Gastroesophageal sphincter (tissue), 4 donors: ENCODE results near the gene CDC27. TPM values are rescaled to one million over a fixed set of nuclear protein-coding genes. Genes with fewer than 3 reads are reported as not detected.

Experiments
- ATAC-seq: fragments of 150-250 bp; one replicate; pipeline ENCODE4 v1.9.1; 2016; ENCODE audit warnings: mild to moderate bottlenecking, moderate library complexity
- H3K27ac ChIP-seq, 4 donors: fragments of 200-600 bp; sonication (generic) in 3 of 4; 1 replicate in 3 of 4; 2 replicates in 1 of 4; pipeline ENCODE4 v1.5.1; 2016 to 2019
- H3K27me3 ChIP-seq: fragments of 200-600 bp; sonication (generic); one replicate; pipeline ENCODE4 v1.5.1; 2019
- H3K36me3 ChIP-seq, 2 donors: fragments of 200-600 bp; sonication (generic); one replicate each; pipeline ENCODE4 v1.5.1; 2019; ENCODE audit warnings: control low read depth in 1 of 2
- H3K4me1 ChIP-seq, 3 donors: fragments of 200-600 bp; sonication (generic); 1 replicate in 2 of 3; 2 replicates in 1 of 3; pipeline ENCODE4 v1.5.1; 2016 to 2019; ENCODE audit warnings: control low read depth in 2 of 3
- H3K4me3 ChIP-seq, 2 donors: fragments of 200-600 bp; sonication (generic); one replicate each; pipeline ENCODE4 v1.5.1; 2019; ENCODE audit warnings: mild to moderate bottlenecking in 1 of 2, moderate library complexity in 1 of 2
- H3K9me3 ChIP-seq, 3 donors: fragments of 200-600 bp; sonication (generic); one replicate each; pipeline ENCODE4 v1.5.1; 2017 to 2019; ENCODE audit warnings: control low read depth in 2 of 3
- EP300 ChIP-seq: sonication (generic); formaldehyde crosslinking; IDR thresholded peaks from one replicate; pipeline ENCODE4 v1.6.1; 2017; ENCODE audit warnings: antibody characterized with exemption, mild to moderate bottlenecking
- POLR2A ChIP-seq, 2 donors: fragments of 450-650 bp; IDR thresholded peaks; one replicate each; pipeline ENCODE4 v1.6.1; 2017; ENCODE audit warnings: antibody characterized with exemption in 2 of 2, mild to moderate bottlenecking in 2 of 2, moderate library complexity in 1 of 2
- POLR2AphosphoS5 ChIP-seq: sonication (generic); formaldehyde crosslinking; IDR thresholded peaks from one replicate; pipeline ENCODE4 v1.6.1; 2017; ENCODE audit warnings: antibody characterized with exemption
- WGBS, 2 donors: methylation state at CpG; one replicate each; pipeline ENCODE4 v1.1.5; 2018; ENCODE audit warnings: low coverage in 1 of 2; 5-methylcytosine and 5-hydroxymethylcytosine counted together
- total RNA-seq, 4 donors: library from RNA; depleted of rRNA; stranded (reverse); fragments of >200 nt; gene quantifications; one replicate each; pipeline ENCODE4 v1.1.0, GENCODE V29; 2016
- TF ChIP-seq, protein P1 (sequence below), 4 experiments: fragments of 200-600 bp in 2 of 4; fragments of 450-650 bp in 2 of 4; sonication (generic) in 1 of 4; IDR thresholded peaks; one replicate each; pipeline ENCODE4 v1.5.1; 2017 to 2019; ENCODE audit warnings: antibody characterized with exemption in 4 of 4, mild to moderate bottlenecking in 2 of 4, moderate library complexity in 2 of 4

Gene CDC27, protein sequence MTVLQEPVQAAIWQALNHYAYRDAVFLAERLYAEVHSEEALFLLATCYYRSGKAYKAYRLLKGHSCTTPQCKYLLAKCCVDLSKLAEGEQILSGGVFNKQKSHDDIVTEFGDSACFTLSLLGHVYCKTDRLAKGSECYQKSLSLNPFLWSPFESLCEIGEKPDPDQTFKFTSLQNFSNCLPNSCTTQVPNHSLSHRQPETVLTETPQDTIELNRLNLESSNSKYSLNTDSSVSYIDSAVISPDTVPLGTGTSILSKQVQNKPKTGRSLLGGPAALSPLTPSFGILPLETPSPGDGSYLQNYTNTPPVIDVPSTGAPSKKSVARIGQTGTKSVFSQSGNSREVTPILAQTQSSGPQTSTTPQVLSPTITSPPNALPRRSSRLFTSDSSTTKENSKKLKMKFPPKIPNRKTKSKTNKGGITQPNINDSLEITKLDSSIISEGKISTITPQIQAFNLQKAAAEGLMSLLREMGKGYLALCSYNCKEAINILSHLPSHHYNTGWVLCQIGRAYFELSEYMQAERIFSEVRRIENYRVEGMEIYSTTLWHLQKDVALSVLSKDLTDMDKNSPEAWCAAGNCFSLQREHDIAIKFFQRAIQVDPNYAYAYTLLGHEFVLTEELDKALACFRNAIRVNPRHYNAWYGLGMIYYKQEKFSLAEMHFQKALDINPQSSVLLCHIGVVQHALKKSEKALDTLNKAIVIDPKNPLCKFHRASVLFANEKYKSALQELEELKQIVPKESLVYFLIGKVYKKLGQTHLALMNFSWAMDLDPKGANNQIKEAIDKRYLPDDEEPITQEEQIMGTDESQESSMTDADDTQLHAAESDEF
- total RNA-seq = 10 to 100 TPM; 40.4 to 71.4 (median 56.0) TPM

DNA sequence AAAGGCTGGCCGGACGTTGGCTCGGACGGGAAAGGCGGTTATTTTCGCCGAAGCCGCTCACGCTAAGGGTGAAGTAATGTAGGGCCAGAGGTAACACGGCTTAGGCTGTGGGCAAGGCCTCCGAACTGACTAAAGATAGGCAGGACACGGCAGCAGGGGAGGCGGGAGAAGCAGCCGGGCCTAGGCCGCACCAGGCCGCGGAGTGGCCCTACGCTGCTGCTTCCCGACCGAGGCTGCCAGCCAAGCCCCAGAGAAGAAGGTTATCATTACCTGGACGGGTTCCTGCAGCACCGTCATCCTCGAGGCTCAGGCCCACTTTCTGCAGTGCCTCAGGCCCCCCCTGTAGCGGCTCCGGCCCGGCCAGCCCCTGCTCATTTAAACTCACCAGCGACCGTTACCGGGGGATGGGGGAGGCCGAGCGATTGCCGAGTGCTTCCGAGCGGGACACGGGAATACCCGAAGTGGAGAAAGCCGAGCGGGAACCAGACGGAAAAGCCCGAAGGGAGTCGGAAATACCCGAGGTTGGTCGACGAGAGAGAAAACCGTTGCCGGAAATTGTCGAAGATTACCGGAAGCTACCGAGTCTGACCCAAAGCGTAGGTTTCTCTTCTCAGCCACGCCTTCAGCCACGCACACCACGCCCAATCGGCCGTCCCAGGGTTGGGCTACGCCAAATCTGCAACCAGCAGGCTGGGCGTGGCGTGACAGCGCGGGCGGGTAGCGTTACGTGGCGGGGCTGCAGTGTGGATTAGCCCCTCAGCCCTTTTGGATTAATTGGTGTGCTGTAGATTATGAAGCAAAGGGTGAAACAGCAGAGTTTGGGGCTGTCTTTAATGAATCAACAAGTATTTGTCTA is at the start of gene CDC27:
Gene CDC27 (minus strand): TSS at position 420 of the 856 bp plus-strand sequence. CDS start 123 bp downstream, at position 297.
- Histone ChIP-seq H3K27ac (peak within 1 kb of the TSS; percentile 84 to 98 (median 92)), H3K27me3 (no peaks in the 10 kb centered on the region), H3K9me3 (no peaks in the 10 kb centered on the region), H3K4me1 (peaks cover 6 to 46% (median 6%) of the 10 kb centered on the region in 3 donors), H3K4me3 (peak within 1 kb of the TSS; percentile 64 to 74), H3K36me3 (no peaks in the 10 kb centered on the region)
- peak; percentile 98 for ATAC-seq
- WGBS, 2 donors = 1% methylated on average over 15 to 19 of the region's 64 CpGs
- TF ChIP-seq EP300 (no peak), POLR2A (IDR thresholded peaks at IDR 0.05) (peak in 1 of 2 donors; percentile 46), POLR2AphosphoS5 (peak; percentile 64)
- TF ChIP-seq, protein P1, sequence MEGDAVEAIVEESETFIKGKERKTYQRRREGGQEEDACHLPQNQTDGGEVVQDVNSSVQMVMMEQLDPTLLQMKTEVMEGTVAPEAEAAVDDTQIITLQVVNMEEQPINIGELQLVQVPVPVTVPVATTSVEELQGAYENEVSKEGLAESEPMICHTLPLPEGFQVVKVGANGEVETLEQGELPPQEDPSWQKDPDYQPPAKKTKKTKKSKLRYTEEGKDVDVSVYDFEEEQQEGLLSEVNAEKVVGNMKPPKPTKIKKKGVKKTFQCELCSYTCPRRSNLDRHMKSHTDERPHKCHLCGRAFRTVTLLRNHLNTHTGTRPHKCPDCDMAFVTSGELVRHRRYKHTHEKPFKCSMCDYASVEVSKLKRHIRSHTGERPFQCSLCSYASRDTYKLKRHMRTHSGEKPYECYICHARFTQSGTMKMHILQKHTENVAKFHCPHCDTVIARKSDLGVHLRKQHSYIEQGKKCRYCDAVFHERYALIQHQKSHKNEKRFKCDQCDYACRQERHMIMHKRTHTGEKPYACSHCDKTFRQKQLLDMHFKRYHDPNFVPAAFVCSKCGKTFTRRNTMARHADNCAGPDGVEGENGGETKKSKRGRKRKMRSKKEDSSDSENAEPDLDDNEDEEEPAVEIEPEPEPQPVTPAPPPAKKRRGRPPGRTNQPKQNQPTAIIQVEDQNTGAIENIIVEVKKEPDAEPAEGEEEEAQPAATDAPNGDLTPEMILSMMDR (IDR thresholded peaks at IDR 0.05) = peak in 1 of 4 experiments; percentile 18

DNA sequence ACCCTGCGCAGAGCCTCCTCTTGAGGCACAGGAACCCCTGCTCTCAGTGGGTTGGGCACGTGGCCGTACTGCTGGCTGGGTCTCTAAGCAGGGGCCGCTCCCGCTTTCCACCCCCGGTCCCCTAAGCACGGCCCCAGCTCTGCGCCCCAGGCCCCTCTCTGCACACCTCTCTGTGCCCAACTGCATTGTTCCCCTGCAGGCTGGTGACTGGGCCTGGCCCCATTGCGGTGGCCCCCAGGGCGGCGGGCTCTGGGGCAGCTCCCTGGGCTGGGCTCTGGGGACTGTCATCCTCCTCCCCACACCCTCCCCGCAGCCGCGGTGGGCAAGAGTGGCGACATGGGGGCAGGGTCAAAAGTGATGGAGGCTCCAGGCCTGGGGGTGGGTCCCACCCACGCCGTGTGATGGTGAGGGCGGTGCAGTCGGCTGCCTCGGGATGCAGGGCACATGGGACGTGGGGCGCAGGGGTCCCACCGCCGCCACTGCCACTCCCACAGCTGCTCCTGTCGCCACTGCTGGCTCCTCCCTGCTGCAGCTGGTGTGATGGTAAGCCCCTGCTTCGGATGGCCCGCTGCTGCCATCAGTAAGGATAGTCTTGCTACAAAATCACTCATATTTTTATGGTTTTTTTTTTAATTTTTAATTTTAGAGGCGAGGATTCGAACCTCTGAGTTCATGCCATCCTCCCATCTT is 49.4 kb upstream of the CDC27 start:
- no peak for ATAC-seq
- no peaks in the 10 kb centered on the region for H3K9me3 ChIP-seq
- no peaks in the 10 kb centered on the region for H3K27me3 ChIP-seq
- no peaks in the 10 kb centered on the region for H3K36me3 ChIP-seq
- no peak overlapping the region for H3K4me3 ChIP-seq
- peaks cover 0 to 25% (median 13%) of the 10 kb centered on the region in 3 donors for H3K4me1 ChIP-seq
- TF ChIP-seq EP300 (no peak), POLR2A (IDR thresholded peaks at IDR 0.05) (no peak), POLR2AphosphoS5 (no peak)
- TF ChIP-seq, protein P1 (IDR thresholded peaks at IDR 0.05) = no peak
- H3K27ac ChIP-seq = no peak overlapping the region
- WGBS, 2 donors = 83 to 100% methylated on average over 1 to 2 of the region's 29 CpGs

DNA sequence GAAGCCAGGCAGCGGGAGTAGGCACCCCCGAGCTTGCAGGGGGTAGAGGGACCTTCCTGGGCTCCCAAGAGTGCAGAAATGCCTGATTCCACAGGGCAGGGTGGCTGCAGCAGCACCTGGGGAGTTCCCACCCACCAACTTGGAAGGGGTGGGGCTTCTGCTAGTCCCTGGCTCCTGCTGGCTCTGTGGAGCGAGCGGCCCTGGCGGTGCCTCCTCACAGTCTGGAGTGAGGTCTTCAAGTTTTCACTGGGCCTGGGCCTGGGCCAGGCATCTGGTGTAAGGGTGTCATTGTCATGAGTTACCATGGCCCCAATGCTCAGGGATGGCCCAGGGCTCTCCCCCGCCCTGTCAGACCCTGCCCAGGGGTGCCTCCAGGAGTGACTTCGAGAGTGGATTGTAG is 48.7 kb upstream of the CDC27 start:
- no peak for ATAC-seq
- Histone ChIP-seq H3K4me3 (no peak overlapping the region), H3K27ac (no peak overlapping the region), H3K9me3 (no peaks in the 10 kb centered on the region), H3K36me3 (no peaks in the 10 kb centered on the region), H3K27me3 (no peaks in the 10 kb centered on the region), H3K4me1 (peaks cover 0 to 25% (median 13%) of the 10 kb centered on the region in 3 donors)
- TF ChIP-seq, protein P1 (IDR thresholded peaks at IDR 0.05) = no peak
- TF ChIP-seq EP300 = no peak
- TF ChIP-seq POLR2A (IDR thresholded peaks at IDR 0.05) = no peak
- TF ChIP-seq POLR2AphosphoS5 = no peak
- no CpG with 5 or more reads among the region's 7 CpGs for whole genome bisulfite sequencing, 2 donors

DNA sequence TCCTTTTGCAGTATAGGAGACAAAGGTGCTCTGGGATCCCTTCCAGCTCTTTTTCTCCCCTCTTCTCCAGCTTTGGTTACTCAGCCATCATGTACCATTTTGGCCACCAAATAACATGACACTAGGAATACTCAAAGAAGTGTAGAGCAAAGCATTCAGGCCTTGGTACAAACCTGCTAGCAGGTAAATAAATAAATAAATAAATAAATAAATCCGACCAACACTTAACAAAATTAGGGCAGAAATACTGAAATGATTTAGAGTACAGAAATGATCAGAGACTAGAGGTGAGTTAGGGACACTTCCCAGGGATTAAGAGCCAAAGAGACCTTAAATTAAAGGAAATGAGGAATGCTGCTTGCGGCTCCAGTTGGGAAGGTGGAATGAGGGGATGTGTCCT is 46.8 kb upstream of the CDC27 start:
- no peak overlapping the region for H3K27ac ChIP-seq
- H3K9me3 ChIP-seq = no peaks in the 10 kb centered on the region
- no peaks in the 10 kb centered on the region for H3K36me3 ChIP-seq
- peaks cover 0 to 24% (median 13%) of the 10 kb centered on the region in 3 donors for H3K4me1 ChIP-seq
- H3K4me3 ChIP-seq = no peak overlapping the region
- no peak for ATAC-seq
- no peaks in the 10 kb centered on the region for H3K27me3 ChIP-seq
- 83 to 96% methylated on average over 2 of the region's 2 CpGs for WGBS, 2 donors
- TF ChIP-seq EP300 = no peak
- no peak for TF ChIP-seq POLR2AphosphoS5
- no peak for TF ChIP-seq POLR2A (IDR thresholded peaks at IDR 0.05)
- TF ChIP-seq, protein P1 (IDR thresholded peaks at IDR 0.05) = no peak
